ENCODE measurements around the gene PIN4. TPM values are rescaled to one million over a fixed set of nuclear protein-coding genes. Genes with fewer than 3 reads are reported as not detected.

PIN4 gene
- total RNA-seq, 4 donors from 2014 or later, result 1.00 to 15.2 (median 8.1) TPM; not detected in 1

DNA sequence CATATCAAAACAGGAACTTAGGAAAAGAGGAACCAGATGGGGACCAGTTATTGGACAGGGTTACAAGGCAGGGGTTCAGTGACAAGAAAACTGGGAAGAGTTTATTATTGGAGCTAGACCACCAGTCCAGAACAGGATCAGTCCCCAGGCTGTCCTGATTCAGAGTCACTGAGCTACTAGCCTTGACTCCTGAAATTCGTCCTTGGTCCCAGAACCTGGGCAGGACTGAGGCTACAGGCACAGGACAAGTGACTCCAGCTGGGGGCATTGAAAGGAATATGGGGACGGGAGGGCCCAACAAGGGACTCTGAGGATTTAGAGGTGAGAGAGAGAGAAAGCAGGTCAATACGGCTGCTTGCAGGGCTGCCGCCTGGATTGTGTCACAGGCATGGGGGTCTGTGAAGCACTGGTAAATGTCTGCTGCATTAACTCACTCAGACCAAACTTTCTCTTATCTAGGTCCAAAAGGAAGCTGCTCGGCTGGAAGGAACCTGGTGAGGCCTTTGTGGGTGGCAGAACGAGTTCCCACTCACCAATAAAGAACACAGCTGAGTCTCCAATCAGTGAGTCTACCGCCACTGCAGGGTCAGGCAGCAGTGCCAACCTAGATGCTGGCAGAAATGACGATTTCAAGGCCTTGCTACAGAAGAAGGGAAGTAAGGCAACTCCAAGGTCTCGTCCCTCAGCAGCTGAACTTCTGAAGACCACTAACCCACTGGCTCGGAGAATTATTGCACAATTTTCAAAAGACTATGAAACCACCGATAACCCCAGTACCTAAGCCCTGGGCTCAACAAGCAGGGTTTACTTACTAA, 38.6 kb upstream of the PIN4 start:
- Histone ChIP-seq H3K27ac (no peak overlapping the region), H3K4me1 (no peaks in the 10 kb centered on the region), H3K27me3 (no peaks in the 10 kb centered on the region), H3K9me3 (no peaks in the 10 kb centered on the region), H3K4me3 (no peak overlapping the region), H3K36me3 (no peaks in the 10 kb centered on the region)
- in situ Hi-C loops (cut with MboI; ENCODE audit: low pct_ligation_motif_present in 1 of 4, low pct_unique_long_range_greater_than_20kb in 1 of 4, low sequenced_read_pairs in 3 of 4), result loop anchor here in 1 of 4 donors (25.0 kb wide), 1 partner anchor 131 kb away; no protein-coding TSS in a partner anchor
- intact Hi-C loops (cut with DNase I; ENCODE audit: low total_unique reads), result no loop called here
- WGBS, 2 donors (ENCODE audit: low coverage in 1 of 2), result 70% methylated on average over 11 of the region's 11 CpGs; no CpG with 5 or more reads in 1 of the 2 donors
- DNase-seq, result no peak
- TF ChIP-seq EP300 (IDR thresholded peaks at IDR 0.05; ENCODE audit: low read depth) (no peak), POLR2A (IDR thresholded peaks at IDR 0.05) (no peak), POLR2AphosphoS5 (IDR thresholded peaks at IDR 0.05) (no peak)
- TF ChIP-seq, protein P1, sequence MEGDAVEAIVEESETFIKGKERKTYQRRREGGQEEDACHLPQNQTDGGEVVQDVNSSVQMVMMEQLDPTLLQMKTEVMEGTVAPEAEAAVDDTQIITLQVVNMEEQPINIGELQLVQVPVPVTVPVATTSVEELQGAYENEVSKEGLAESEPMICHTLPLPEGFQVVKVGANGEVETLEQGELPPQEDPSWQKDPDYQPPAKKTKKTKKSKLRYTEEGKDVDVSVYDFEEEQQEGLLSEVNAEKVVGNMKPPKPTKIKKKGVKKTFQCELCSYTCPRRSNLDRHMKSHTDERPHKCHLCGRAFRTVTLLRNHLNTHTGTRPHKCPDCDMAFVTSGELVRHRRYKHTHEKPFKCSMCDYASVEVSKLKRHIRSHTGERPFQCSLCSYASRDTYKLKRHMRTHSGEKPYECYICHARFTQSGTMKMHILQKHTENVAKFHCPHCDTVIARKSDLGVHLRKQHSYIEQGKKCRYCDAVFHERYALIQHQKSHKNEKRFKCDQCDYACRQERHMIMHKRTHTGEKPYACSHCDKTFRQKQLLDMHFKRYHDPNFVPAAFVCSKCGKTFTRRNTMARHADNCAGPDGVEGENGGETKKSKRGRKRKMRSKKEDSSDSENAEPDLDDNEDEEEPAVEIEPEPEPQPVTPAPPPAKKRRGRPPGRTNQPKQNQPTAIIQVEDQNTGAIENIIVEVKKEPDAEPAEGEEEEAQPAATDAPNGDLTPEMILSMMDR (IDR thresholded peaks at IDR 0.05), result no peak

DNA sequence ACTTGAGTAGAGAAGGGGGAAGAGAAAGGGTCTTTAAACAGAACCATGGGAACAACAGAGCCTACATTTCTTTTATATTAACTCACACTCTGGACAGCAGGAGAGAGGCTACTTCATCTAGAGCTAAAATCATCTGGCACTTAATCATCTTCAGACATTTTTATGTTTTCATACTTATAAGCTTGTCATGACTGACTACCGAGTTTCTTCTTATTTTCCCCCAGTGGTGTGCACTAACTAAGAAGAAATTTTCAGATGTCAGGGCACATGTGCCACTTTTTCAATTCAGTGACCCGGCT, 38.0 kb upstream of the PIN4 start:
- no peak for TF ChIP-seq POLR2A (IDR thresholded peaks at IDR 0.05)
- Histone ChIP-seq H3K27me3 (no peaks in the 10 kb centered on the region), H3K4me1 (no peaks in the 10 kb centered on the region), H3K36me3 (no peaks in the 10 kb centered on the region), H3K27ac (no peak overlapping the region), H3K9me3 (no peaks in the 10 kb centered on the region), H3K4me3 (no peak overlapping the region)
- intact Hi-C loops (cut with DNase I; ENCODE audit: low total_unique reads) (no loop called here), in situ Hi-C loops (cut with MboI; ENCODE audit: low pct_ligation_motif_present in 1 of 4, low pct_unique_long_range_greater_than_20kb in 1 of 4, low sequenced_read_pairs in 3 of 4) (loop anchor here in 1 of 4 donors (25.0 kb wide), 1 partner anchor 131 kb away; no protein-coding TSS in a partner anchor)
- DNase-seq, result no peak
- 75% methylated on average over 2 of the region's 2 CpGs; no CpG with 5 or more reads in 1 of the 2 donors for WGBS, 2 donors (ENCODE audit: low coverage in 1 of 2)

DNA sequence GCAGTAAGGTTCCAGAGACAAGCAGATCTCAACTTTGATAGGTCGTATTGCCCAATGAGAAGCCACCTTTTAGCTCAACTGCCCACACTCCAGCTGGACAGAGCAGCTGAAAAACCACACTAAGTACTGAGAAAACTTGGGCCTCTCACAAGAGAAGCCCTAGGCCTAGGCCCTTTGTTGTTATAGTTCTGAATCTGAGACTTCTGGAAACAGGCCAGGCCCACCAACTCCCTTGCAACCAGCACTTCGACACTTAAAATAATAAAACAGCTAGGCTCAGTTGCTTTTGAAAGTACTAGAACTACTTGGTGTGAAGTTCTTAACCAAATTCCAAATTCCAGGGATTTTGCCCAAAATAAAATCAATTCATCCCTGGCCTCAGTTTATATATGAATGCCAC, 36.4 kb upstream of the PIN4 start:
- Histone ChIP-seq H3K4me1 (no peaks in the 10 kb centered on the region), H3K36me3 (no peaks in the 10 kb centered on the region), H3K4me3 (no peak overlapping the region), H3K27ac (no peak overlapping the region), H3K27me3 (no peaks in the 10 kb centered on the region), H3K9me3 (no peaks in the 10 kb centered on the region)
- in situ Hi-C loops (cut with MboI; ENCODE audit: low pct_ligation_motif_present in 1 of 4, low pct_unique_long_range_greater_than_20kb in 1 of 4, low sequenced_read_pairs in 3 of 4), result loop anchor here in 1 of 4 donors (25.0 kb wide), 1 partner anchor 133 kb away; no protein-coding TSS in a partner anchor
- intact Hi-C loops (cut with DNase I; ENCODE audit: low total_unique reads), result no loop called here
- WGBS, 2 donors (ENCODE audit: low coverage in 1 of 2), result 28% methylated on average over 2 of the region's 2 CpGs; no CpG with 5 or more reads in 1 of the 2 donors
- DNase-seq, result no peak
- no peak for TF ChIP-seq POLR2A (IDR thresholded peaks at IDR 0.05)
- no peak for TF ChIP-seq POLR2AphosphoS5 (IDR thresholded peaks at IDR 0.05)
- TF ChIP-seq, protein P1 (IDR thresholded peaks at IDR 0.05), result no peak
- no peak for TF ChIP-seq EP300 (IDR thresholded peaks at IDR 0.05; ENCODE audit: low read depth)

DNA sequence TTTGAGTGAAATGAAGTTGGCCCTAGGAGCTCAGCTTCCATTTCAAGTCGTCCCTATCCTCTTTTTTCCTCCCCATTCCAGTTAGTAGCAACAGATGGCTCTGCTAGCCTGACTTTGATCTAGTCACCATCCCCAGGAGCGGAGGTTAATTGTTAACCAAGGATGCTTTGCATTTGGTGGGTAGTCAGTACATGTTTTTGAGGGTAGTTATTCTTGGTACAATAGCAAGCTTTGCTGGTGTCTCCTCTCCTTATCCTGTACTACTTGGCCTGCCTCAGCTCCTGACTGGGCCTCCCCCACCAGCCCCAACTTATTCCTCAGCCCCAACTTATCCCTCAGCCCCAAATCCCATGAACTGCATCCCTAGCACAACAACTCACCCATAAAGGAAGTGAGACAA, 35.0 kb upstream of the PIN4 start:
- H3K27me3 ChIP-seq, result no peaks in the 10 kb centered on the region
- intact Hi-C loops (cut with DNase I; ENCODE audit: low total_unique reads) (no loop called here), in situ Hi-C loops (cut with MboI; ENCODE audit: low pct_ligation_motif_present in 1 of 4, low pct_unique_long_range_greater_than_20kb in 1 of 4, low sequenced_read_pairs in 3 of 4) (loop anchor here in 1 of 4 donors (25.0 kb wide), 1 partner anchor 134 kb away; no protein-coding TSS in a partner anchor)
- H3K4me3 ChIP-seq, result no peak overlapping the region
- H3K9me3 ChIP-seq, result no peaks in the 10 kb centered on the region
- no peak for DNase-seq
- no peaks in the 10 kb centered on the region for H3K36me3 ChIP-seq
- H3K27ac ChIP-seq, result no peak overlapping the region
- WGBS, 2 donors (ENCODE audit: low coverage in 1 of 2), result 80% methylated on average over 2 of the region's 2 CpGs; no CpG with 5 or more reads in 1 of the 2 donors
- no peaks in the 10 kb centered on the region for H3K4me1 ChIP-seq
- TF ChIP-seq, protein P1 (IDR thresholded peaks at IDR 0.05), result no peak
- TF ChIP-seq POLR2A (IDR thresholded peaks at IDR 0.05) (no peak), EP300 (IDR thresholded peaks at IDR 0.05; ENCODE audit: low read depth) (no peak), POLR2AphosphoS5 (IDR thresholded peaks at IDR 0.05) (no peak)
